ENCODE data around the gene DENND4A.

DNA sequence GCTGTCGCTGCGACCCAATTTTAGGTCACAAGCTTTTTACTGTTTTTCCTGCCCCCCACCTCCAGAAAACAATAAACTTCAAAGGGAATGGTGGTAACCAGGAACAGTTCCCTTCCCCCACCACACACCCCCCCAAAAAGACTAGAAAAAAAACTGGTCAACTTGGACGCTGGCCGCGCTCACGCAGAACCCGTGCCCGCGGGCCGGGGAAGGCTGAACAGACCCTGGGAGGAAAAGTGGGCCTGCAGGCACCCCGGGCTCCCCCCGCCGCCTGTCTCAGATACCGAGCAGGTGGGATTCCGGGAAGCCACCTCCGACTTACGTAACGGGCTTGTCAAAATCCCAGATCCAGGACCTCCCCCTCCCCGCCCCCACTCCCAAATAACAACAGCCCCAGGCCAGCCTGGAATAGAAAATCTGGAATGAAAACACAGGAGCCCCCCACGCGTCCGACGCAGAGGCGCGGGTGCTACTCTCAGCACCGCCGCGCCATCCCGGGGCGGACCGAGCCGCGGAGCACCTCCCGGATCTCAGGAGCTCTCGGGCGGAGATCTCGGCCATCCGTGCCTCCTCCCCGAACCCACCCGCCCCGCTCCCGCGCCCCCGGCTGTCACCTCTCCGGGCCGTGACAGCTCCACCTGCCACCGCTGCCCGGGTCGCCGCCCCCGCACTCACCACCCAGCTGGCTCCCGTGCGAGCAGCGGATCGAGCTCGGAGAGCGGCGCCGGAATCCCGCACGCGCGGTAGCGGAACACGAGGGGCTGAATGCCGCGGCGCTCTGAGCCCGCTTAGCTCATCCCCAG lies 557 bp downstream of the DENND4A start:
- TF ChIP-seq EZH2 (IDR thresholded peaks at IDR 0.05; ENCODE audit: insufficient read depth, poor library complexity, severe bottlenecking) (no peak), EZH2phosphoT487 (IDR thresholded peaks at IDR 0.05; ENCODE audit: insufficient read depth, low read depth) (no peak)

Measured in GM23248 (cell line).